Mesenteric fat pad (tissue), 1 donor: ENCODE results near the gene BUB1B. TPM values are rescaled to one million over a fixed set of nuclear protein-coding genes. Genes with fewer than 3 reads are reported as not detected.

Source experiments
- DNase-seq: peaks from one replicate; pipeline ENCODE4 v3.0.0-alpha.2; 2020; ENCODE audit warnings: low spot score
- total RNA-seq: library from RNA; stranded (reverse); fragmentation: NEBNext Ultra II Directional; extraction: Animal tissue kit (Norgen Biotek cat#: 25700); gene quantifications from one replicate; pipeline ENCODE4 v1.2.1, GENCODE V29; 2021
- donor health status: DM: yes; HTN: yes; CAD: no.

Gene BUB1B
- total RNA-seq, 1 donor from 2014 or later: 0.39 TPM

GRCh38 chr15:40239693-40240618, 79.1 kb downstream of the BUB1B start:
- DNase-seq: peak; percentile 80

DNA sequence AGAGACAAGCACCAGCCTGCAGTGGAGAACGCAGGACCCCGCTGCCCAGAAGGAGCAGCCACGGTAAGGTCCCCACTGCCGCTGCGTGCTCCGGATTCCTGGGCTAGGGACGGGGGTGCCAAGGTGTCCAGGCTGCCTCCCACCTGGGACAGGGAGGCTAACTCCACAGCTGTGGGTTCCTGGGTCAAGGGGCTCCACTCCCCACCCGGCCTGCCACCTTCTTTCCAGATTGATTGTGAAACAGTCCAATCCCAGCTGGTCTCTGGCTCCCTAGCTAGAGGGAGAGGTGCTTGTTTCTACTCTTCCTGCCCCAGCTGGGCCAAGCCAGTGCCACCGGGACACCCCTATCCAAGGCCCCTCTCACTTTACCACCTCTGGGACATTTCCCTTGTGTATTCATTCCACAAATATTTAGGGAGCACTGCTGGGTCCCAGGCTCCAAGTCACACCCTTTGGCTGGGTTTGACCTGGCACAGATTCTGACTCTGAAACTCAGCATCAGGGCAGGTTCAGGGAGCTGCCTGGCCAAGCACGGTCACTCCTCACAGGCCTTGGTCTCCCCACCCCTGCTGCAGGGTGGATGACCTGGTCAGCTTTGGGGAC, 79.9 kb downstream of the BUB1B start:
- no peak for DNase-seq

GRCh38 chr15:40241269-40242212, 80.7 kb downstream of the BUB1B start:
- DNase-seq: peak; percentile 88

DNA sequence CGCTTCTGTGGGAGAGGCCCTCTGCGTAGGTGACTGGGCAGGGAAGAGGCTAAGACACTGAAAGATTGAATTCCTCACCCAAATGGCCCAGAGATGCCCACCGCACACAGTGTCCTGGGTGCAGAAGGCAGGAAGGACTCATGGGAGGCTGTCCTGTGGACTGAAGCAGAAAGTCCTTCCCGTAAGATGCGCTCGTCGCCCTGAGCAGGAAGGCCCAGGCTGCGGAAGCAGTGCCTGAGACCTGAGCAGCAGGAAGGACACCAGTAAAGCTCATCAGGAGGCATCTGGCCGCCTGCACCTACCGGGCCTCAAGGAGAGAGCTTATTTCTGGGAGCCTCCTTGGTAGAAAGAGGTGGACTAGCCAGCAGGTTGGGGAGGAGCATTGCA, 81.3 kb downstream of the BUB1B start:
- peak; percentile 80 for DNase-seq

- DNase-seq: no peak
Observed at GRCh38 chr15:40242601-40243000, 81.7 kb downstream of the BUB1B start.

GRCh38 chr15:40243126-40243810, 82.4 kb downstream of the BUB1B start:
- DNase-seq: no peak

- peak; percentile 71 for DNase-seq
Observed at GRCh38 chr15:40244961-40245523, 84.2 kb downstream of the BUB1B start.

DNA sequence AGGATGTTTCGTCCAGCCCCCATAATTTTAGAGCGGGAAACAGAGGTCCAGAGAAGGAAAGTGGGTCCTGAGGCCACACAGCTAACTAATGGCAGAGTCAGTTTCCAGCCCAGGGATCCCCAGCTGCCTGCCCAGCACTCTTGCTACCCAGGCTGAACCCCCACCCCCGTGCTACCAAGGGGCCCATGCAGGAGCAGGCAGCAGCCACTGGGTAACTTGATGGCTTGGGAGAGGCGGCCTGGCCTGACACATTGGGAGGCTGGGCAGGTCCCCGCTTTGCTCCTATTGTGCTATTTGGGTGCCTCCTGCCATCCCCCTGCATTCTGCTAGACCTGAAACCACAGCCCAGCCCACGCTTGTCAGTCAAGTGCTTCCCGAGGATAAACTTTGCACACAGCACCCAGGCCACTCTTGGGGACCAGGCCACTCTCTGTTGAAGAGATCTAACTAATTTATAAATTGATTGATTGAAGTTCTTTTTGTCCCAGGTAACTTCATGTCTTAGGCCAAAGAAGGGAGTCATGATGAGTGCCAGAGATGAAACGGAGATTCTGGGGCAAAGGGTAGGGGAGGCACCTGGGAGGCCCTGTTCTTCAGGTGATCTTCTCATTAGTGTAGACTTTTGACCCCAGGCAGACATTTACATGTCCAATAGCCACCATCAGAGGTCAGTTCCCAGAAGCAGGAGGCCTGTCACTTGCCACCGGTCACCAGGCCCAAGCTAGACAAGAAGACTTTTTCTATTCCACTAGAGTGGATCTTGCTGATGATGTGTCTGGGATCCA, 85.0 kb downstream of the BUB1B start:
- DNase-seq: peak; percentile 65

DNA sequence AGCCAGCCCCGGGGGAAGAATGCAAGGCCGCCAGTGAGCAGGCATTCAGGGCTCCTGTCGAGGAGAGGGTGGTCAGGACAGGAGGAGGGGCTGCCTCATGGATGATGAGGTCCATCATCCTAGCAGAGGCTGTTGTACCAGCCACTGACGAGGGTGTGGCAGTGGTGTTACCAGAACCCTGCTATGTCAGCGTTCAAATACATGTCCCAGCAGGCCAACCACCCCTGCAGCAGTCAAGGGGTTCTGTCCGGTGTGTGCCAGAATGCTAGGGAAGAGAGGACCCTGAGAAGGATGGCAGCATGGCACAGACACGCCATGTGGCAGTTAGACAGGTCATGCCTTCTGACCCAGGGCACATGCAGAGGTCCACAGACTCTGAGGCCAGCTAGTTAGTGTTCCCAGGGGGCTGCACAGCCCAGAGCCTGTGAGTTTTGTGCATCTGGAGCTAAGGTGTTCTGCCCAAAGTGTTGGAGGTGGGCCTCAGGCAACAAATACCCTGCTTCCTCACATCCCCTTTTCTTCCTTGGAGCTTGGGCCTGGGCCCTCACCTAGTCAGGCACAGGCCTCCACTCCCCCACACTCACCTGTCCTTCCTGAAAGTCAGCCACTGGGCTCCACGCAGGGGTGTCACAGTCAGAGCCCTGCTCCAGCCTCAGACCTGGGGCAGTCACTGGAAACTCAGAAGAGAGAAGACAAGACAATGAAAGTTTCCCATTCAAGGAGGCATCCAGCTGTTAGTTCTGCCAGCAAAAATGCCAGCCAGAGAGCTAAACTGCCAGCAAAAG, 85.8 kb downstream of the BUB1B start:
- peak; percentile 85 for DNase-seq

GRCh38 chr15:40247406-40247971, 86.6 kb downstream of the BUB1B start:
- peak; percentile 84 for DNase-seq

- no peak for DNase-seq
Observed at GRCh38 chr15:40248006-40248783, 87.3 kb downstream of the BUB1B start.

- no peak for DNase-seq
Observed at GRCh38 chr15:40249477-40250303, 88.8 kb downstream of the BUB1B start.

DNA sequence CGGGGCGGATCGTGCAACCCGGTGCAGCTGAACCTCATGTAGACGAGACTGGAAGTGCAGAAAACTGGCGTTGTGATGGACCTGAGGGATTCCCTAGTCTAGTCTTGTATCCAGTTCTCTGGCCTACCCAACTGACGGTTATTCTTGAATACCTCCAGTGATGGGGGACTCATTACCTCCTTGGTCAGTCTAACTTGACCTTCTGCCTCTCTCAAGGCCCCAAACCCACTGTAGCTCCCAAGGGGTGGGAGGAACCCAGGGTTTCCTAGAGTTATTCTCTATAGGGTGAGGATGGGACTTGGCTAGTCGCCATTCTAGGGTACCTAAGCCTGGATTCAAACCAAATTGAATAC, 89.4 kb downstream of the BUB1B start:
- DNase-seq: no peak

- DNase-seq: no peak
Observed at GRCh38 chr15:40250771-40251483, 90.1 kb downstream of the BUB1B start.

DNA sequence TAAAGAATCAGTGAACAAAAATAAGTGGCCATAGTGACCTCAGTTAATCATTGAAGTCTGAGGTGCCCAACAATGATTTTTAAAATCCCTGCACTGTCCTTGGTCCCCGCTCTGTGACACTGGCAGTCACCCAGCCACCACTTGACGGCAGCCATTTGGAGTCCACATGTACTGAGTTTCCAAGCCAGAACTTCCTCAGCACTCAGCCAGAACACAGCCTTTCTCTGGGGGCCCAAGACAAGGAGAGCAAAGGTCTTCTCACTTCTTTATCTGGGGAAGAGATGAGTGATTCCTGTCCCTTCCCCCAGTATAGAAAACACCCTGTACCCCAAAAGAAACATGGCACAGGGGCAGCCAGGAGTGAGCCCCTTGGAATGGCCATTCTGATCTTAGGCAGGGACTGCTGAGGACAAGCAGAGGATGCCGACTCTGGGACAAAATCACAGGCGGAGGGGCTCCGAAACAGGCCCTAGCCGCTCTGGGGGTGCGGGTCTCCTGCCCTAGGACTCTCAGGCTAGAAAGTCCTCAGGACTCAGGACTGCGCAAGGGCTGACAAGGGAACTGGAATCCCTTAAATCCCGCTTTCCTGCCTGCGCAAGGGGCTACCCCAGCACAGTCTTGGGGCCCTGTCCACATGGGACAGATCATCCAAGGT, 90.7 kb downstream of the BUB1B start:
- DNase-seq: no peak

DNA sequence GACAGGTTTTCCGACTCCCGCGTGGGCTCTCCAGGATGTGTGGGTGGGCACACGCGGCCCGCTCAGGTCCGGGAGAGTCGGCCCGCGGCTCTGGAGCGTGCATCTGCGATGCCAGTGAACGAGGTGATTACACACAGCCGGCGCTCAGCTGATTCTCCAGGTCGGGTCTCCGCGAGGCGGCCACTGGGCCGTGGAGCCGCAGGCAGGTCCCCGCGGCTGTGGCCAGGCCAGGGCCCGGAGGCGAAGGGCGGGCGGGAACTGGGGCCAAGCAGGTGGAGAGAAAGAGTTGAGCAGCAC, 91.2 kb downstream of the BUB1B start:
- no peak for DNase-seq
